DOHH2 (cell line): ENCODE data around the gene NPBWR2.

Experiments used
- EZH2phosphoT487 ChIP-seq: fragments of 200-600 bp; sonication (generic); IDR thresholded peaks from 2 replicates; pipeline ENCODE4 v1.6.1; 2017; ENCODE audit warnings: borderline replicate concordance, mild to moderate bottlenecking, antibody characterized with exemption, low read length, moderate library complexity, mixed read lengths
- TF ChIP-seq, protein P1 (sequence below): fragments of 200-600 bp; sonication (generic); IDR thresholded peaks from one replicate; pipeline ENCODE4 v1.5.1; 2014; ENCODE audit warnings: antibody characterized with exemption, mild to moderate bottlenecking, low read depth, low read length; ENCODE audit not compliant: poor library complexity, severe bottlenecking

DNA sequence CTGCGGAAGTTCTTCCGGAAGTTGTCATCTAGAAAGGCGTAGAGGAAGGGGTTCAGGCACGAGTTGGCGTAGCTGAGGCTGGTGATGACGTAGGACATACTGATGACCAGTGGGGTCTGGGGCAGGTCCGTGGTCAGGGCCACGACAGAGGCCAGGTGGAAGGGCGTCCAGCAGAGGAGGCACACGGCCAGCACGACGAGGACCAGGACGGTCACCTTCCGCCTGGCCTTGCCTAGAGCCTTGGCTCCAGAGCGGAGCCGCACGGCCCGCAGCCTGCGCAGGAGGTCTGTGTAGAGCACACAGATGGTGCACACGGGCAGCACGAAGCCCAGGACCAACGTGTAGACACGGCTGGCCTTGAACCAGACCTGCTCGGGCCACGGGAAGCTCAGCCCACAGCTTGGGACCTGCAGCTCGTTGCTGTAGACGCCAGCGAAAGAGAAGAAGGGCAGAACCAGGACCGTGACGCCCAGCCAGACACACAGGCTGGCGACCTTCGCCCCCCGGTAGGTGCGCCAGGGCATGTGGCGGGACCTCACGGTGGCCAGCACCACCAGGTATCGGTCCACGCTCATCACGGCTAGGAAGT, 1.4 kb downstream of the NPBWR2 start:
- TF ChIP-seq, protein P1, sequence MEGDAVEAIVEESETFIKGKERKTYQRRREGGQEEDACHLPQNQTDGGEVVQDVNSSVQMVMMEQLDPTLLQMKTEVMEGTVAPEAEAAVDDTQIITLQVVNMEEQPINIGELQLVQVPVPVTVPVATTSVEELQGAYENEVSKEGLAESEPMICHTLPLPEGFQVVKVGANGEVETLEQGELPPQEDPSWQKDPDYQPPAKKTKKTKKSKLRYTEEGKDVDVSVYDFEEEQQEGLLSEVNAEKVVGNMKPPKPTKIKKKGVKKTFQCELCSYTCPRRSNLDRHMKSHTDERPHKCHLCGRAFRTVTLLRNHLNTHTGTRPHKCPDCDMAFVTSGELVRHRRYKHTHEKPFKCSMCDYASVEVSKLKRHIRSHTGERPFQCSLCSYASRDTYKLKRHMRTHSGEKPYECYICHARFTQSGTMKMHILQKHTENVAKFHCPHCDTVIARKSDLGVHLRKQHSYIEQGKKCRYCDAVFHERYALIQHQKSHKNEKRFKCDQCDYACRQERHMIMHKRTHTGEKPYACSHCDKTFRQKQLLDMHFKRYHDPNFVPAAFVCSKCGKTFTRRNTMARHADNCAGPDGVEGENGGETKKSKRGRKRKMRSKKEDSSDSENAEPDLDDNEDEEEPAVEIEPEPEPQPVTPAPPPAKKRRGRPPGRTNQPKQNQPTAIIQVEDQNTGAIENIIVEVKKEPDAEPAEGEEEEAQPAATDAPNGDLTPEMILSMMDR = no peak
- no peak for TF ChIP-seq EZH2phosphoT487
